Measurements from ENCODE around the gene SMU1. TPM values are rescaled to one million over a fixed set of nuclear protein-coding genes. Genes with fewer than 3 reads are reported as not detected.

SMU1 gene
- total RNA-seq, 2 donors from 2014 or later = 5.6 to 8.6 TPM

DNA sequence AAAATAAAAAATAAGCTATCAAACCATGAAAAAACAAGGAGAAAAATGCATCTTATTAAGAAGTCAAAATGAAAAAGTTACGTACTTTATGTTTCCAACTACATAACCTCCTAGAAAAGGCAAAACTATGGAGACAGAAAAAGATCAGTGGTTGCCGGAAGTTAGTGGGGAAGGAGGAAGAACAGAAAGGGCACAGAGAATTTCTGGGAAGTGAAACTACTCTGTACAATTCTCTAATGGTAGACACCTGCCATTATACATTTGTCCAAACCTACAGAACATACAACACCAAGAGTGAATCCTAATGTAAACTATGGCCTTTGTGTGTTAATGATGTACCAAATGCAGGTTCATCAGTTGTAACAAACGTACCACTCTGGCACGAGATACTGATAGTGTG is 25.3 kb downstream of the SMU1 start:
- Histone ChIP-seq H3K27me3 (no peaks in the 10 kb centered on the region), H3K27ac (no peak overlapping the region), H3K36me3 (replicated peaks in 1 of 2; ENCODE audit: insufficient read depth in 1 of 2, low read depth in 2 of 2) (peaks cover 0 to 32% of the 10 kb centered on the region in 2 donors), H3K4me1 (no peaks in the 10 kb centered on the region), H3K4me3 (no peak overlapping the region), H3K9me3 (no peaks in the 10 kb centered on the region)
- ATAC-seq (no peak), DNase-seq (no peak)
- intact Hi-C loops (cut with DNase I) = no loop called here
- TF ChIP-seq, protein P1, sequence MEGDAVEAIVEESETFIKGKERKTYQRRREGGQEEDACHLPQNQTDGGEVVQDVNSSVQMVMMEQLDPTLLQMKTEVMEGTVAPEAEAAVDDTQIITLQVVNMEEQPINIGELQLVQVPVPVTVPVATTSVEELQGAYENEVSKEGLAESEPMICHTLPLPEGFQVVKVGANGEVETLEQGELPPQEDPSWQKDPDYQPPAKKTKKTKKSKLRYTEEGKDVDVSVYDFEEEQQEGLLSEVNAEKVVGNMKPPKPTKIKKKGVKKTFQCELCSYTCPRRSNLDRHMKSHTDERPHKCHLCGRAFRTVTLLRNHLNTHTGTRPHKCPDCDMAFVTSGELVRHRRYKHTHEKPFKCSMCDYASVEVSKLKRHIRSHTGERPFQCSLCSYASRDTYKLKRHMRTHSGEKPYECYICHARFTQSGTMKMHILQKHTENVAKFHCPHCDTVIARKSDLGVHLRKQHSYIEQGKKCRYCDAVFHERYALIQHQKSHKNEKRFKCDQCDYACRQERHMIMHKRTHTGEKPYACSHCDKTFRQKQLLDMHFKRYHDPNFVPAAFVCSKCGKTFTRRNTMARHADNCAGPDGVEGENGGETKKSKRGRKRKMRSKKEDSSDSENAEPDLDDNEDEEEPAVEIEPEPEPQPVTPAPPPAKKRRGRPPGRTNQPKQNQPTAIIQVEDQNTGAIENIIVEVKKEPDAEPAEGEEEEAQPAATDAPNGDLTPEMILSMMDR (IDR thresholded peaks at IDR 0.05) = no peak
- 92 to 94% methylated on average over 4 of the region's 4 CpGs for WGBS, 2 donors

DNA sequence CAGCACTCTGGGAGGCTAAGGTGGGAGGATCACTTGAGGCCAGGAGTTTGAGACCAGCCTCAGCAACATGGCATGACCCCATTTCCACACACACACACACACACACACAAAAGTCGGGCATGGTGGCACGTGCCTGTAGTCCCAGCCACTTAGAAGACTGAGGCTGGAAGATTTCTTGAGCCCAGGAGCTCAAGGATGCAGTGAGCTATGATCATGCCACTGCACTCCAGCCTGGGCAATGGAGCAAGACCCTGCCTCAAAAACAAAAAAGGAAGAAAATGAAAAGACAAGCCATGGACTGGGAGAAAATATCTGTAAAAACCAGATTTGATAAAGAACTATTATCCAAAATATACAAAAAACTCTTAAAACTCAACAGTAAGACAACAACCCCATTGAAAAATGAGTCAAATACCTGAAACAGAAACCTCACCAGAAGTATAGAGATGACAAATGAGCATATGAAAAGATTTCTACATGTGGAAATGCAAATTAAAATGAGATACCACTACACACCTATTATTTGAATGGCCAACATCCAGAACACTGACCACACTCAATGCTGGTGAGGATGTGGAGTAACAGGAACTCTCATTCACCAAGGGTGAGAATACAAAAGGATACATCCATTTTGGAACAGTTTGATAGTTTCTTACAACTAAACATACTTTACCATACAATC is 26.7 kb downstream of the SMU1 start:
- 78 to 91% methylated on average over 2 of the region's 2 CpGs for WGBS, 2 donors

DNA sequence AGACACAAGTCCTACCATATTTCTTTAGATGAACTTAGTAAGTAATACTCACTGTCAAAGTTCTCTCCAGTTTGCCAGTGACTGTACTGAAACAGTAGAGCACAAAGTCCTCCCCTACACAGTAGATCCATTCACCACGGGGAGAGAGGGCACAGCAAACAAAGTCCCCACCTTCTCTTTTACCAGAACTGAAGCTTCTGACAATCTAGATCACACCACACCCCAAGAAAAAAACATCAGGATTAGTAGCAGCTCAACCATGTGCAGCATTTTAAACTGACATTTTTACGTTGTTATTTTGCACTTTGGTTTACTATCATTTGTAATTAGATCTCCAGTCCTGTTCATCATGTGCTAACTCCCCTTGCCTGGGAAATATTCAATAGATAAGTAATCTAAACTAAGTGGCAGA is 28.4 kb downstream of the SMU1 start:
- Histone ChIP-seq H3K4me1 (peaks cover 7% of the 10 kb centered on the region), H3K27me3 (no peaks in the 10 kb centered on the region), H3K27ac (no peak overlapping the region), H3K9me3 (no peaks in the 10 kb centered on the region), H3K36me3 (replicated peaks in 1 of 2; ENCODE audit: insufficient read depth in 1 of 2, low read depth in 2 of 2) (peaks cover 0 to 15% of the 10 kb centered on the region in 2 donors), H3K4me3 (no peak overlapping the region)
- WGBS, 2 donors = 73 to 83% methylated on average over 2 of the region's 2 CpGs
- intact Hi-C loops (cut with DNase I) = no loop called here
- DNase-seq (no peak), ATAC-seq (no peak)
- TF ChIP-seq POLR2A (IDR thresholded peaks at IDR 0.05) = no peak
- TF ChIP-seq, protein P1 (IDR thresholded peaks at IDR 0.05) = no peak

More for the DNA sequence above, 26.7 kb downstream of the SMU1 start:
- no peaks in the 10 kb centered on the region for H3K27me3 ChIP-seq
- TF ChIP-seq POLR2A (IDR thresholded peaks at IDR 0.05) = no peak
- TF ChIP-seq, protein P1 (IDR thresholded peaks at IDR 0.05) = no peak
- ATAC-seq (no peak), DNase-seq (no peak)
- no peak overlapping the region for H3K4me3 ChIP-seq
- peaks cover 0 to 24% of the 10 kb centered on the region in 2 donors for H3K36me3 ChIP-seq (replicated peaks in 1 of 2; ENCODE audit: insufficient read depth in 1 of 2, low read depth in 2 of 2)
- intact Hi-C loops (cut with DNase I) = no loop called here
- no peaks in the 10 kb centered on the region for H3K9me3 ChIP-seq
- no peaks in the 10 kb centered on the region for H3K4me1 ChIP-seq
- no peak overlapping the region for H3K27ac ChIP-seq

DNA sequence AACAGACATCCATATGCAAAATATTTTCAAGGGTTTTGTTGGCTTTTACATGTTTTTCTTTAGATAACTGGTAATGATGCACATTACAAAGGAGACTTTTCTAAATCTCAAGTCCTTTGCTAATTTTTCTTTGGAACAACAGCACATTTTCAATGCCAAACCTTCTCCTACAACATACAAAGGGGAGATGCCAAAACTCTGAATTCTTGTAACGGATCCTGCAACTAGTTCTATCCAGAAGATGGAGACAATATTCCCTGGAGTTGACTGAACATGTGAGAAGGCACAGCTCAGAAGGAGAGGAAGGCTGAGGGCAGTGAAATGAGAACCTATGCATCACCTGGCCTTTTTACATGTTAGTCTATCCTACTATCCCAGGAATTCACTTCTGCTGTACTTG is 30.4 kb downstream of the SMU1 start:
- Histone ChIP-seq H3K36me3 (replicated peaks in 1 of 2; ENCODE audit: insufficient read depth in 1 of 2, low read depth in 2 of 2) (peaks cover 0 to 12% of the 10 kb centered on the region in 2 donors), H3K9me3 (no peaks in the 10 kb centered on the region), H3K4me3 (no peak overlapping the region), H3K4me1 (peaks cover 22% of the 10 kb centered on the region), H3K27ac (no peak overlapping the region), H3K27me3 (no peaks in the 10 kb centered on the region)
- ATAC-seq (no peak), DNase-seq (no peak)
- 89 to 92% methylated on average over 1 of the region's 1 CpG for WGBS, 2 donors
- intact Hi-C loops (cut with DNase I) = no loop called here
- no peak for TF ChIP-seq POLR2A (IDR thresholded peaks at IDR 0.05)
- TF ChIP-seq, protein P1 (IDR thresholded peaks at IDR 0.05) = no peak
